IPS-NIHi7 (cell line): ENCODE results near the gene RNF169.
"Not testable (repeated sequence)": the region's sequence is repeated elsewhere in the genome, so short reads cannot be mapped to it uniquely, and the experiment has no call there.

ENCODE experiments used
- DNase-seq: peaks from one replicate; pipeline ENCODE4 v3.0.0; 2012; ENCODE audit warnings: mixed read lengths; ENCODE audit errors: extremely low spot score

The RNF169 gene

GRCh38 chr11:74824285-74824982 lies 75.8 kb downstream of the RNF169 start:
- no peak for DNase-seq

GRCh38 chr11:74825596-74825995 lies 76.9 kb downstream of the RNF169 start:
- DNase-seq: not testable (repeated sequence)

GRCh38 chr11:74826901-74827300 lies 78.3 kb downstream of the RNF169 start:
- DNase-seq: no peak

GRCh38 chr11:74837191-74837590 lies 88.5 kb downstream of the RNF169 start:
- no peak for DNase-seq

GRCh38 chr11:74838188-74838587 lies 89.5 kb downstream of the RNF169 start:
- DNase-seq: no peak

- no peak for DNase-seq
Measured at GRCh38 chr11:74839446-74839845, 90.8 kb downstream of the RNF169 start.

- no peak for DNase-seq
Measured at GRCh38 chr11:74839971-74840370, 91.3 kb downstream of the RNF169 start.

GRCh38 chr11:74840486-74840885 lies 91.8 kb downstream of the RNF169 start:
- no peak for DNase-seq

GRCh38 chr11:74842967-74843366 lies 94.3 kb downstream of the RNF169 start:
- DNase-seq: peak; percentile 43

GRCh38 chr11:74844072-74844471 lies 95.4 kb downstream of the RNF169 start:
- no peak for DNase-seq

GRCh38 chr11:74844865-74845264 lies 96.2 kb downstream of the RNF169 start:
- no peak for DNase-seq

- DNase-seq: no peak
Measured at GRCh38 chr11:74845978-74846517, 97.4 kb downstream of the RNF169 start.

- DNase-seq: no peak
Measured at GRCh38 chr11:74846770-74847169, 98.1 kb downstream of the RNF169 start.

- DNase-seq: no peak
Measured at GRCh38 chr11:74847395-74847794, 98.7 kb downstream of the RNF169 start.

GRCh38 chr11:74847895-74848294 lies 99.2 kb downstream of the RNF169 start:
- DNase-seq: no peak

- DNase-seq: peak; percentile 89
Measured at GRCh38 chr11:74849525-74850391, 101.1 kb downstream of the RNF169 start.

- no peak for DNase-seq
Measured at GRCh38 chr11:74853223-74853622, 104.6 kb downstream of the RNF169 start.

GRCh38 chr11:74860743-74861142 lies 112.1 kb downstream of the RNF169 start:
- DNase-seq: no peak

GRCh38 chr11:74863410-74863809 lies 114.8 kb downstream of the RNF169 start:
- DNase-seq: no peak

GRCh38 chr11:74866557-74866956 lies 117.9 kb downstream of the RNF169 start:
- no peak for DNase-seq

- DNase-seq: peak; percentile 70
Measured at GRCh38 chr11:74870485-74870884, 121.8 kb downstream of the RNF169 start.

GRCh38 chr11:74871037-74871436 lies 122.4 kb downstream of the RNF169 start:
- no peak for DNase-seq

GRCh38 chr11:74877132-74877531 lies 128.5 kb downstream of the RNF169 start:
- no peak for DNase-seq
